CD14-positive monocyte (primary cell): ENCODE data around the gene KIF1A. TPM values are rescaled to one million over a fixed set of nuclear protein-coding genes. Genes with fewer than 3 reads are reported as not detected.

Experiments
- DNase-seq, 3 donors: peaks; one replicate each; pipeline ENCODE4 v3.0.0-alpha.2; 2011 to 2022
- H2AFZ ChIP-seq: 2 replicates; pipeline ENCODE4 v1.6.0; 2012; ENCODE audit warnings: mild to moderate bottlenecking, low read depth, low read length, inconsistent platforms; ENCODE audit not compliant: insufficient read depth, poor library complexity, severe bottlenecking
- H3K27ac ChIP-seq, 2 donors: 1 replicate in 1 of 2; 2 replicates in 1 of 2; pipeline ENCODE4 v1.5.1; 2012 to 2013; ENCODE audit warnings: low read length in 2 of 2, control low read depth in 1 of 2, inconsistent platforms in 1 of 2, low read depth in 1 of 2, mild to moderate bottlenecking in 1 of 2
- H3K27me3 ChIP-seq, 2 donors: one replicate each; pipeline versions ENCODE4 v1.6.0 to v1.6.1; 2011 to 2013; ENCODE audit warnings: low read length in 2 of 2; ENCODE audit not compliant: control insufficient read depth in 2 of 2, insufficient read depth in 2 of 2
- H3K36me3 ChIP-seq, 2 donors: replicated peaks in 1 of 2; 1 replicate in 1 of 2; 2 replicates in 1 of 2; pipeline versions ENCODE4 v1.5.1 to v1.6.1; 2012 to 2013; ENCODE audit warnings: low read length in 2 of 2, control low read depth in 1 of 2, inconsistent platforms in 1 of 2, mild to moderate bottlenecking in 1 of 2; ENCODE audit not compliant: insufficient read depth in 2 of 2, control insufficient read depth in 1 of 2
- H3K4me1 ChIP-seq, 2 donors: 1 replicate in 1 of 2; 2 replicates in 1 of 2; pipeline versions ENCODE4 v1.5.1 to v1.6.1; 2012 to 2013; ENCODE audit warnings: low read length in 2 of 2, control low read depth in 1 of 2, inconsistent platforms in 1 of 2, mild to moderate bottlenecking in 1 of 2, moderate library complexity in 1 of 2; ENCODE audit not compliant: insufficient read depth in 2 of 2, control insufficient read depth in 1 of 2
- H3K4me2 ChIP-seq: replicated peaks from 2 replicates; pipeline ENCODE3; 2012; ENCODE audit warnings: low read length, moderate library complexity, mild to moderate bottlenecking; ENCODE audit not compliant: poor library complexity, severe bottlenecking; ENCODE audit errors: extremely low read depth
- H3K4me3 ChIP-seq, 3 experiments: fragments of 200-600 bp in 1 of 3; sonication (generic) in 1 of 3; replicated peaks in 1 of 3; 1 replicate in 2 of 3; 2 replicates in 1 of 3; pipeline ENCODE4 v1.5.1; 2011 to 2013; ENCODE audit warnings: low read length in 3 of 3, mild to moderate bottlenecking in 3 of 3, control low read depth in 2 of 3, low read depth in 2 of 3, inconsistent platforms in 1 of 3, moderate library complexity in 1 of 3
- H3K79me2 ChIP-seq: 2 replicates; pipeline ENCODE4 v1.6.0; 2012; ENCODE audit warnings: mild to moderate bottlenecking, control low read depth, inconsistent platforms, low read length, moderate library complexity; ENCODE audit not compliant: insufficient read depth
- H3K9ac ChIP-seq: 2 replicates; pipeline ENCODE4 v1.6.0; 2017; ENCODE audit warnings: low read length, mild to moderate bottlenecking; ENCODE audit not compliant: insufficient read depth, poor library complexity, severe bottlenecking
- H3K9me3 ChIP-seq, 2 donors: replicated peaks in 1 of 2; 1 replicate in 1 of 2; 2 replicates in 1 of 2; pipeline versions ENCODE4 v1.5.1 to v1.6.1; 2012 to 2013; ENCODE audit warnings: low read length in 2 of 2, control low read depth in 1 of 2; ENCODE audit not compliant: control insufficient read depth in 1 of 2, insufficient read depth in 1 of 2
- H4K20me1 ChIP-seq: 2 replicates; pipeline ENCODE4 v1.6.0; 2012; ENCODE audit warnings: mild to moderate bottlenecking, low read length, control low read depth, moderate library complexity; ENCODE audit not compliant: insufficient read depth
- H3K27ac Mint-ChIP-seq, 7 donors: one replicate each; pipeline ENCODE4 v1.8.0; 2020; ENCODE audit warnings: mild to moderate bottlenecking in 7 of 7, mixed read lengths in 7 of 7, moderate library complexity in 6 of 7, inconsistent platforms in 2 of 7
- H3K27me3 Mint-ChIP-seq, 3 donors: one replicate each; pipeline ENCODE4 v1.8.0; 2021 to 2022; ENCODE audit warnings: low read depth in 3 of 3, mild to moderate bottlenecking in 3 of 3, mixed read lengths in 3 of 3, moderate library complexity in 3 of 3, inconsistent platforms in 1 of 3
- H3K36me3 Mint-ChIP-seq, 2 donors: one replicate each; pipeline ENCODE4 v1.8.0; 2020; ENCODE audit warnings: mixed read lengths in 2 of 2, inconsistent platforms in 1 of 2, mild to moderate bottlenecking in 1 of 2
- H3K4me1 Mint-ChIP-seq: one replicate; pipeline ENCODE4 v1.8.0; 2020; ENCODE audit warnings: mild to moderate bottlenecking, mixed read lengths
- H3K4me3 Mint-ChIP-seq, 2 donors: one replicate each; pipeline ENCODE4 v1.8.0; 2020; ENCODE audit warnings: mild to moderate bottlenecking in 2 of 2, mixed read lengths in 2 of 2, moderate library complexity in 1 of 2
- H3K9me3 Mint-ChIP-seq, 7 donors: one replicate each; pipeline ENCODE4 v1.8.0; 2020 to 2022; ENCODE audit warnings: mixed read lengths in 7 of 7, mild to moderate bottlenecking in 6 of 7, moderate library complexity in 6 of 7, inconsistent platforms in 2 of 7
- CTCF ChIP-seq: fragments of 200-600 bp; IDR thresholded peaks from one replicate; pipeline ENCODE4 v1.8.0; 2022; ENCODE audit warnings: antibody characterized with exemption, mild to moderate bottlenecking
- WGBS: methylation state at CpG from one replicate; pipeline ENCODE4 v1.1.5; 2013; ENCODE audit warnings: missing lambda C conversion rate; ENCODE audit not compliant: insufficient coverage; 5-methylcytosine and 5-hydroxymethylcytosine counted together
- intact Hi-C, 2 donors: fragments of 100-400 bp; cut with micrococcal nuclease; formaldehyde crosslinking; loops; one replicate each; pipeline versions ENCODE4 v1.15.0 to v1.15.1; 2023
- polyA plus RNA-seq, 3 donors: library from polyadenylated mRNA; depleted of rRNA in 1 of 3; unstranded in 2 of 3; stranded (reverse) in 1 of 3; fragments of 300-500 nt in 2 of 3; fragments of >200 nt in 1 of 3; fragmentation: Illumina TruSeq in 2 of 3; gene quantifications; 1 replicate in 2 of 3; 2 replicates in 1 of 3; pipeline ENCODE4 v1.2.3, GENCODE V29; 2012 to 2021

Gene KIF1A
- polyA plus RNA-seq, 3 donors = not detected

- no peak for DNase-seq
- no peaks in the 10 kb centered on the region for H3K9me3 Mint-ChIP-seq
Observed at GRCh38 chr2:240711701-240712100, 108.3 kb downstream of the KIF1A start.

GRCh38 chr2:240711296-240711695 lies 108.7 kb downstream of the KIF1A start:
- no peak overlapping the region for H3K27ac ChIP-seq
- no peak overlapping the region for H3K4me3 Mint-ChIP-seq
- no peaks in the 10 kb centered on the region for H4K20me1 ChIP-seq
- no peak overlapping the region for H3K9ac ChIP-seq
- no peaks in the 10 kb centered on the region for H3K27me3 ChIP-seq
- no peak overlapping the region for H3K4me3 ChIP-seq
- TF ChIP-seq CTCF = no peak
- peaks cover 2 to 7% (median 3%) of the 10 kb centered on the region in 3 donors for H3K27me3 Mint-ChIP-seq
- intact Hi-C loops = no loop called here
- no peaks in the 10 kb centered on the region for H3K36me3 ChIP-seq
- H3K9me3 Mint-ChIP-seq = no peaks in the 10 kb centered on the region
- no peaks in the 10 kb centered on the region for H3K79me2 ChIP-seq
- peaks cover 3% of the 10 kb centered on the region in 2 donors for H3K4me1 ChIP-seq
- no peak overlapping the region for H3K27ac Mint-ChIP-seq
- H3K36me3 Mint-ChIP-seq = no peaks in the 10 kb centered on the region
- H3K4me2 ChIP-seq = no peak overlapping the region
- no peak overlapping the region for H2AFZ ChIP-seq
- H3K9me3 ChIP-seq = no peaks in the 10 kb centered on the region
- WGBS = 90% methylated on average over 2 of the region's 9 CpGs
- DNase-seq = no peak
- H3K4me1 Mint-ChIP-seq = peaks cover 5% of the 10 kb centered on the region

More at GRCh38 chr2:240711701-240712100, 108.3 kb downstream of the KIF1A start:
- H3K4me3 ChIP-seq = no peak overlapping the region
- no peaks in the 10 kb centered on the region for H3K27me3 ChIP-seq
- H3K79me2 ChIP-seq = no peaks in the 10 kb centered on the region
- H2AFZ ChIP-seq = no peak overlapping the region
- 97% methylated on average over 5 of the region's 5 CpGs for WGBS
- Mint-ChIP-seq H3K4me1 (peaks cover 2% of the 10 kb centered on the region), H3K27ac (no peak overlapping the region), H3K36me3 (no peaks in the 10 kb centered on the region), H3K27me3 (peaks cover 2 to 8% (median 3%) of the 10 kb centered on the region in 3 donors), H3K4me3 (no peak overlapping the region)
- no peak overlapping the region for H3K4me2 ChIP-seq
- H3K4me1 ChIP-seq = no peaks in the 10 kb centered on the region
- H4K20me1 ChIP-seq = no peaks in the 10 kb centered on the region
- H3K9ac ChIP-seq = no peak overlapping the region
- intact Hi-C loops = no loop called here
- no peak for TF ChIP-seq CTCF
- H3K9me3 ChIP-seq = no peaks in the 10 kb centered on the region
- H3K27ac ChIP-seq = no peak overlapping the region
- H3K36me3 ChIP-seq = no peaks in the 10 kb centered on the region
